PC-9 (cell line): ENCODE results near the gene PTGES.

Experiments used
- EZH2 ChIP-seq: fragments of 200-600 bp; sonication (generic); IDR thresholded peaks from 2 replicates; pipeline ENCODE4 v1.8.0; 2017; ENCODE audit warnings: antibody characterized with exemption, low read depth
- TF ChIP-seq, protein P1 (sequence below): fragments of 200-600 bp; sonication (generic); conservative IDR thresholded peaks from 2 replicates; pipeline ENCODE4 v1.6.1; 2017; ENCODE audit warnings: mixed run types, antibody characterized with exemption, mild to moderate bottlenecking, moderate library complexity

DNA sequence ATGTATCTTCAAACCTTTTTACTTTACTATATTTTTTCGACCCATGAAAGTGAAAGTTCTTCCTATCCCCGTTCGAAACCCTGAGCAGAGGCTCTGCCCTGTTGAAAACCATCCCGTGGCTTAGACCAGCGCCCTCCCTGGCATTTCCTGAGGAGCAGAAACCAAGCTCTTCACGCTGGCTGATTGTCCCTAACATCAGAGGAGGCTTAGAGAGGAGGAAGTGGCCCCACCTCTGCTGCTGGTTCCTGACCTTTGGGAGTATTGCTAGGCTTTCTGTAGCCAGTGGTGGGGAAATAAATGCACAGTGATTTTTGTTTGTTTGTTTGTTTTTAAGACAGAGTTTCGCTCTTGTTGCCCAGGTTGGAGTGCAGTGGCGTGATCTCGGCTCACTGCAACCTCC is 4.2 kb upstream of the PTGES start:
- no peak for TF ChIP-seq EZH2
- TF ChIP-seq, protein P1, sequence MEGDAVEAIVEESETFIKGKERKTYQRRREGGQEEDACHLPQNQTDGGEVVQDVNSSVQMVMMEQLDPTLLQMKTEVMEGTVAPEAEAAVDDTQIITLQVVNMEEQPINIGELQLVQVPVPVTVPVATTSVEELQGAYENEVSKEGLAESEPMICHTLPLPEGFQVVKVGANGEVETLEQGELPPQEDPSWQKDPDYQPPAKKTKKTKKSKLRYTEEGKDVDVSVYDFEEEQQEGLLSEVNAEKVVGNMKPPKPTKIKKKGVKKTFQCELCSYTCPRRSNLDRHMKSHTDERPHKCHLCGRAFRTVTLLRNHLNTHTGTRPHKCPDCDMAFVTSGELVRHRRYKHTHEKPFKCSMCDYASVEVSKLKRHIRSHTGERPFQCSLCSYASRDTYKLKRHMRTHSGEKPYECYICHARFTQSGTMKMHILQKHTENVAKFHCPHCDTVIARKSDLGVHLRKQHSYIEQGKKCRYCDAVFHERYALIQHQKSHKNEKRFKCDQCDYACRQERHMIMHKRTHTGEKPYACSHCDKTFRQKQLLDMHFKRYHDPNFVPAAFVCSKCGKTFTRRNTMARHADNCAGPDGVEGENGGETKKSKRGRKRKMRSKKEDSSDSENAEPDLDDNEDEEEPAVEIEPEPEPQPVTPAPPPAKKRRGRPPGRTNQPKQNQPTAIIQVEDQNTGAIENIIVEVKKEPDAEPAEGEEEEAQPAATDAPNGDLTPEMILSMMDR, result no peak
